GM12872 (cell line): ENCODE measurements around the gene GLS.

Experiments used
- CTCF ChIP-seq: IDR thresholded peaks from 3 replicates; pipeline ENCODE4 v1.5.1; 2011; ENCODE audit warnings: low read depth, mild to moderate bottlenecking, low read length, moderate library complexity; ENCODE audit not compliant: insufficient read depth

Gene GLS

GRCh38 chr2:190927301-190927700 is 46.7 kb downstream of the GLS start:
- no peak for TF ChIP-seq CTCF

- no peak for TF ChIP-seq CTCF
These were observed 49.3 kb downstream of the GLS start for GRCh38 chr2:190929919-190930318.

GRCh38 chr2:190930411-190930810 is 49.8 kb downstream of the GLS start:
- no peak for TF ChIP-seq CTCF

GRCh38 chr2:190932514-190932913 is 51.9 kb downstream of the GLS start:
- TF ChIP-seq CTCF = no peak

GRCh38 chr2:190933361-190933760 is 52.7 kb downstream of the GLS start:
- TF ChIP-seq CTCF = no peak

GRCh38 chr2:190935054-190935453 is 54.4 kb downstream of the GLS start:
- TF ChIP-seq CTCF = no peak

GRCh38 chr2:190938771-190939335 is 58.2 kb downstream of the GLS start:
- no peak for TF ChIP-seq CTCF
